ENCODE results near the gene PADI6.

Gene PADI6

GRCh38 chr1:17412093-17412870 lies 40.3 kb downstream of the PADI6 start:
- H3K4me3 Mint-ChIP-seq = no peak overlapping the region
- no peaks in the 10 kb centered on the region for H3K4me1 Mint-ChIP-seq
- no peak for DNase-seq
- no peaks in the 10 kb centered on the region for H3K27me3 Mint-ChIP-seq (ENCODE audit: low read depth, poor library complexity)
- no peak overlapping the region for H3K27ac Mint-ChIP-seq
- no peaks in the 10 kb centered on the region for H3K9me3 Mint-ChIP-seq
- no peak for TF ChIP-seq CTCF (IDR thresholded peaks at IDR 0.05)
- peaks cover 96% of the 10 kb centered on the region for H3K36me3 Mint-ChIP-seq (ENCODE audit: low read depth)

GRCh38 chr1:17414022-17414421 lies 42.0 kb downstream of the PADI6 start:
- Mint-ChIP-seq H3K36me3 (ENCODE audit: low read depth) (peaks cover 96% of the 10 kb centered on the region), H3K4me1 (no peaks in the 10 kb centered on the region), H3K27me3 (ENCODE audit: low read depth, poor library complexity) (no peaks in the 10 kb centered on the region), H3K27ac (no peak overlapping the region), H3K4me3 (no peak overlapping the region), H3K9me3 (no peaks in the 10 kb centered on the region)
- no peak for TF ChIP-seq CTCF (IDR thresholded peaks at IDR 0.05)
- DNase-seq = no peak

- Mint-ChIP-seq H3K27me3 (ENCODE audit: low read depth, poor library complexity) (no peaks in the 10 kb centered on the region), H3K36me3 (ENCODE audit: low read depth) (peaks cover 96% of the 10 kb centered on the region), H3K4me3 (no peak overlapping the region), H3K9me3 (no peaks in the 10 kb centered on the region), H3K27ac (no peak overlapping the region), H3K4me1 (no peaks in the 10 kb centered on the region)
- no peak for DNase-seq
- TF ChIP-seq CTCF (IDR thresholded peaks at IDR 0.05) = no peak
These were observed 44.4 kb downstream of the PADI6 start for GRCh38 chr1:17416389-17416788.

- peak overlapping the region; percentile 19 for H3K27ac Mint-ChIP-seq
- no peaks in the 10 kb centered on the region for H3K27me3 Mint-ChIP-seq (ENCODE audit: low read depth, poor library complexity)
- H3K4me1 Mint-ChIP-seq = peaks cover 18% of the 10 kb centered on the region
- H3K9me3 Mint-ChIP-seq = no peaks in the 10 kb centered on the region
- TF ChIP-seq CTCF (IDR thresholded peaks at IDR 0.05) = peak; percentile 99
- H3K4me3 Mint-ChIP-seq = no peak overlapping the region
- DNase-seq = peak; percentile 84
- peaks cover 100% of the 10 kb centered on the region for H3K36me3 Mint-ChIP-seq (ENCODE audit: low read depth)
These were observed 47.8 kb downstream of the PADI6 start for GRCh38 chr1:17419626-17420328.

GRCh38 chr1:17420391-17420918 lies 48.5 kb downstream of the PADI6 start:
- H3K36me3 Mint-ChIP-seq (ENCODE audit: low read depth) = peaks cover 100% of the 10 kb centered on the region
- no peak for DNase-seq
- H3K9me3 Mint-ChIP-seq = no peaks in the 10 kb centered on the region
- H3K27ac Mint-ChIP-seq = no peak overlapping the region
- H3K27me3 Mint-ChIP-seq (ENCODE audit: low read depth, poor library complexity) = no peaks in the 10 kb centered on the region
- no peak for TF ChIP-seq CTCF (IDR thresholded peaks at IDR 0.05)
- H3K4me3 Mint-ChIP-seq = no peak overlapping the region
- H3K4me1 Mint-ChIP-seq = peaks cover 18% of the 10 kb centered on the region

Data from nephron progenitor cell (in vitro differentiated cells).